Measurements from ENCODE around the gene TAF9B.

DNA sequence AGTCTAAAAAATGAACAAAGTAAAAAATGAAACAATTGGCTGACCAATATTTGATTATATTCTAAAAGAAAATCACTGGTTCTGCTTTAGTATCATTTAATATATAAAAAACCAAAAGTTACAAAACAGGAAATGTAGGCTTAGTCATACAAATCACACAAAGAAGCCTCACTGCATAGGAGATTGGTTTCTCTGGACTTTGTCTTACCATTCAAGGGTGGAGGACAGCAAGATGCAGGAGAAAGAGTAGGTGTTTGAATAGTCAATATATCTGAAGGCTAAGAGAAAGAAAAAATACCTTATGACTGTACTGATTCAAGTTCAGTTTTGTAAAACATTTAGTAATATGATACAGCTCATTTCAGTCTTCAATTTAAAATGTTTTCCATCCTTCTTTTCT lies 28.6 kb upstream of the TAF9B start:
- TF ChIP-seq, protein P1, sequence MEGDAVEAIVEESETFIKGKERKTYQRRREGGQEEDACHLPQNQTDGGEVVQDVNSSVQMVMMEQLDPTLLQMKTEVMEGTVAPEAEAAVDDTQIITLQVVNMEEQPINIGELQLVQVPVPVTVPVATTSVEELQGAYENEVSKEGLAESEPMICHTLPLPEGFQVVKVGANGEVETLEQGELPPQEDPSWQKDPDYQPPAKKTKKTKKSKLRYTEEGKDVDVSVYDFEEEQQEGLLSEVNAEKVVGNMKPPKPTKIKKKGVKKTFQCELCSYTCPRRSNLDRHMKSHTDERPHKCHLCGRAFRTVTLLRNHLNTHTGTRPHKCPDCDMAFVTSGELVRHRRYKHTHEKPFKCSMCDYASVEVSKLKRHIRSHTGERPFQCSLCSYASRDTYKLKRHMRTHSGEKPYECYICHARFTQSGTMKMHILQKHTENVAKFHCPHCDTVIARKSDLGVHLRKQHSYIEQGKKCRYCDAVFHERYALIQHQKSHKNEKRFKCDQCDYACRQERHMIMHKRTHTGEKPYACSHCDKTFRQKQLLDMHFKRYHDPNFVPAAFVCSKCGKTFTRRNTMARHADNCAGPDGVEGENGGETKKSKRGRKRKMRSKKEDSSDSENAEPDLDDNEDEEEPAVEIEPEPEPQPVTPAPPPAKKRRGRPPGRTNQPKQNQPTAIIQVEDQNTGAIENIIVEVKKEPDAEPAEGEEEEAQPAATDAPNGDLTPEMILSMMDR (IDR thresholded peaks at IDR 0.05; ENCODE audit: low read depth, low read length, poor library complexity, severe bottlenecking), result no peak
- no peak for TF ChIP-seq EZH2phosphoT487 (IDR thresholded peaks at IDR 0.05; ENCODE audit: borderline replicate concordance, low read length)
